HepG2 (cell line): ENCODE data around the gene ABCG4. TPM values are rescaled to one million over a fixed set of nuclear protein-coding genes. Genes with fewer than 3 reads are reported as not detected.
A peak's percentile ranks its signal among the peaks of the same experiment; 100 is the strongest.

Experiments used
- CEBPZ ChIP-seq: IDR thresholded peaks from 2 replicates; pipeline ENCODE4 v1.6.1; 2012; ENCODE audit warnings: low read length, improper control_type of control experiment
- CHD4 ChIP-seq: fragments of 200-600 bp; sonication (generic); IDR thresholded peaks from 2 replicates; pipeline ENCODE4 v1.7.0; 2017; ENCODE audit warnings: mild to moderate bottlenecking, low read length, borderline replicate concordance
- CTCF ChIP-seq: sonication (generic); formaldehyde crosslinking; IDR thresholded peaks from 2 replicates; pipeline ENCODE4 v1.5.0; 2020; ENCODE audit warnings: mild to moderate bottlenecking, missing genetic modification reagents, moderate library complexity
- HINFP ChIP-seq: sonication (generic); formaldehyde crosslinking; IDR thresholded peaks from 2 replicates; pipeline ENCODE4 v1.4.0; 2020; ENCODE audit warnings: low read depth, mild to moderate bottlenecking, missing genetic modification reagents
- POLR2AphosphoS2 ChIP-seq: IDR thresholded peaks from 2 replicates; pipeline ENCODE4 v1.6.1; 2011; ENCODE audit warnings: low read depth, low read length, improper control_type of control experiment
- POLR2G ChIP-seq: fragments of 200-400 bp; formaldehyde crosslinking; IDR thresholded peaks from 2 replicates; pipeline ENCODE4 v1.6.1; 2018; ENCODE audit warnings: mild to moderate bottlenecking, low read depth, low read length, moderate library complexity
- PPARG ChIP-seq: conservative IDR thresholded peaks from 2 replicates; pipeline ENCODE4 v1.6.1; 2016; ENCODE audit warnings: missing biosample characterization, missing genetic modification reagents
- RBM22 ChIP-seq: fragments of 200-400 bp; formaldehyde crosslinking; optimal IDR thresholded peaks from 2 replicates; pipeline ENCODE3; 2017; ENCODE audit warnings: mild to moderate bottlenecking, low read length, moderate library complexity
- ZBED4 ChIP-seq: sonication (generic); formaldehyde crosslinking; IDR thresholded peaks from 2 replicates; pipeline ENCODE4 v1.4.0; 2020; ENCODE audit warnings: missing genetic modification reagents, borderline replicate concordance
- ZNF12 ChIP-seq: sonication (generic); formaldehyde crosslinking; IDR thresholded peaks from 2 replicates; pipeline ENCODE4 v1.5.0; 2020; ENCODE audit warnings: missing genetic modification reagents
- ZNF609 ChIP-seq: sonication (generic); formaldehyde crosslinking; IDR thresholded peaks from 2 replicates; pipeline ENCODE4 v1.4.0; 2020; ENCODE audit warnings: mild to moderate bottlenecking, missing genetic modification reagents, borderline replicate concordance
- ZNF629 ChIP-seq: sonication (generic); formaldehyde crosslinking; conservative IDR thresholded peaks from 2 replicates; pipeline ENCODE4 v1.5.0; 2020; ENCODE audit warnings: missing genetic modification reagents
- ZNF709 ChIP-seq: sonication (generic); formaldehyde crosslinking; IDR thresholded peaks from 2 replicates; pipeline ENCODE4 v1.5.0; 2020; ENCODE audit warnings: mild to moderate bottlenecking, missing genetic modification reagents
- ZSCAN20 ChIP-seq: sonication (generic); formaldehyde crosslinking; IDR thresholded peaks from 2 replicates; pipeline ENCODE4 v1.4.0; 2020; ENCODE audit warnings: missing genetic modification reagents, mild to moderate bottlenecking, borderline replicate concordance
- polyA plus RNA-seq, 8 experiments: library from polyadenylated mRNA; depleted of rRNA in 3 of 8; stranded (reverse) in 7 of 8; unstranded in 1 of 8; fragments of >200 nt; fragmentation: Illumina TruSeq in 4 of 8; extraction: Trizol in 4 of 8; gene quantifications; 2 replicates each; pipeline versions ENCODE4 v1.2.1 to v1.2.3, GENCODE V29; 2011 to 2016; ENCODE audit warnings: low read depth in 4 of 8, missing spikeins in 1 of 8, mixed read lengths in 1 of 8; ENCODE audit not compliant: insufficient read depth in 1 of 8
- total RNA-seq, 5 experiments: library from RNA; depleted of rRNA; stranded (reverse); fragments of >200 nt; fragmentation: Illumina TruSeq; extraction: Trizol; gene quantifications; 2 replicates each; pipeline ENCODE4 v1.2.3, GENCODE V29; 2016; ENCODE audit warnings: low read depth in 1 of 5

Gene ABCG4
- total and polyA plus RNA-seq, 2 of the 13 experiments (the other 11 are each of a cell fraction or from before 2014, with no cell fraction given): not detected

- TF ChIP-seq CEBPZ: no peak
- no peak for TF ChIP-seq ZNF709 (CRISPR knock-in tag)
- no peak for TF ChIP-seq ZNF12 (CRISPR knock-in tag)
- TF ChIP-seq CHD4: no peak
- TF ChIP-seq HINFP: no peak
- no peak for TF ChIP-seq ZNF629 (CRISPR knock-in tag)
- TF ChIP-seq RBM22: no peak
- no peak for TF ChIP-seq ZNF609 (CRISPR knock-in tag)
- TF ChIP-seq PPARG (CRISPR knock-in tag): 0 out of 2 replicates have a peak, but pooled peaks have one; percentile 7
- peak; percentile 15; the same call in 1 of the 2 replicates for TF ChIP-seq CTCF (CRISPR knock-in tag)
- TF ChIP-seq POLR2AphosphoS2: no peak
- 0 out of 2 replicates have a peak, but pooled peaks have one; percentile 1 for TF ChIP-seq ZBED4 (CRISPR knock-in tag)
- TF ChIP-seq POLR2G: no peak
- TF ChIP-seq ZSCAN20 (CRISPR knock-in tag): no peak
These were observed 27.1 kb upstream of the ABCG4 start (continued) for GRCh38 chr11:119121811-119122124.
